Bronchial epithelial cell (primary cell): ENCODE results near the gene HCRTR1. TPM values are rescaled to one million over a fixed set of nuclear protein-coding genes. Genes with fewer than 3 reads are reported as not detected.

Experiments
- DNase-seq: peaks from one replicate; pipeline ENCODE4 v3.0.0-alpha.2; 2010; ENCODE audit warnings: low read depth
- FAIRE-seq: peaks from 2 replicates; lab custom pipeline; 2011; peaks lifted over from hg19 to GRCh38; lab: Jason Lieb, UNC
- H3K27me3 ChIP-seq: 2 replicates; pipeline ENCODE4 v1.5.1; 2011; ENCODE audit warnings: low read length; ENCODE audit not compliant: control insufficient read depth, insufficient read depth
- H3K36me3 ChIP-seq: 2 replicates; pipeline ENCODE4 v1.5.1; 2011; ENCODE audit warnings: low read length; ENCODE audit not compliant: control insufficient read depth, insufficient read depth
- H3K4me3 ChIP-seq: 2 replicates; pipeline ENCODE4 v1.5.1; 2011; ENCODE audit warnings: mild to moderate bottlenecking, low read depth, low read length, control low read depth
- total RNA-seq: library from RNA; depleted of rRNA; stranded (reverse); fragments of >200 nt; gene quantifications from 2 replicates; pipeline ENCODE4 v1.2.1, GENCODE V29; 2014
- TF ChIP-seq, protein P1 (sequence below): IDR thresholded peaks from 2 replicates; pipeline ENCODE4 v1.5.1; 2011; ENCODE audit warnings: mild to moderate bottlenecking, moderate library complexity, low read length, control low read depth, inconsistent platforms; ENCODE audit not compliant: insufficient read depth, severe bottlenecking

Gene HCRTR1
- total RNA-seq, 1 donor from 2014 or later = not detected

DNA sequence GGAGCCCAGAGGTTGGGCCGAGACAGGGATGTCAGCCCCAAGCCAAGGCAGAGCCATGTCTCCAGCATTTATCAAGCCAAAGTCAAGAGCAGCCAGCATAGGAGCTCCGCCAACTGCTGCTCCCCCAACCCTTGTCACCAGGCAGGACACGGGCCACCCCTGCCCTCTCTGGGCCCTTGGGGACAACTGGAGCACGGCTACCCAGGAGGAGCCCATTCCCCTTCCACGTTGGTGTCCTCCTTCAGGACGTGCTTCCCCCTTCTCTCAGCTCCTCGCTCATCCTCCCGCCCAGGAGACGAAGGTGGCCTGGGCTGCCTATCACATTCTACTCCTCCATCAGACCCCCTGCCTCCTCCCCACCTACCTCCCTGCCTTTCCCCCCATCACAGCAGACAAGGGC is 47.0 kb downstream of the HCRTR1 start:
- peaks cover 25% of the 10 kb centered on the region for H3K36me3 ChIP-seq
- no peaks in the 10 kb centered on the region for H3K27me3 ChIP-seq
- H3K4me3 ChIP-seq = no peak overlapping the region
- no peak for FAIRE-seq
- TF ChIP-seq, protein P1, sequence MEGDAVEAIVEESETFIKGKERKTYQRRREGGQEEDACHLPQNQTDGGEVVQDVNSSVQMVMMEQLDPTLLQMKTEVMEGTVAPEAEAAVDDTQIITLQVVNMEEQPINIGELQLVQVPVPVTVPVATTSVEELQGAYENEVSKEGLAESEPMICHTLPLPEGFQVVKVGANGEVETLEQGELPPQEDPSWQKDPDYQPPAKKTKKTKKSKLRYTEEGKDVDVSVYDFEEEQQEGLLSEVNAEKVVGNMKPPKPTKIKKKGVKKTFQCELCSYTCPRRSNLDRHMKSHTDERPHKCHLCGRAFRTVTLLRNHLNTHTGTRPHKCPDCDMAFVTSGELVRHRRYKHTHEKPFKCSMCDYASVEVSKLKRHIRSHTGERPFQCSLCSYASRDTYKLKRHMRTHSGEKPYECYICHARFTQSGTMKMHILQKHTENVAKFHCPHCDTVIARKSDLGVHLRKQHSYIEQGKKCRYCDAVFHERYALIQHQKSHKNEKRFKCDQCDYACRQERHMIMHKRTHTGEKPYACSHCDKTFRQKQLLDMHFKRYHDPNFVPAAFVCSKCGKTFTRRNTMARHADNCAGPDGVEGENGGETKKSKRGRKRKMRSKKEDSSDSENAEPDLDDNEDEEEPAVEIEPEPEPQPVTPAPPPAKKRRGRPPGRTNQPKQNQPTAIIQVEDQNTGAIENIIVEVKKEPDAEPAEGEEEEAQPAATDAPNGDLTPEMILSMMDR = no peak
- DNase-seq = no peak

DNA sequence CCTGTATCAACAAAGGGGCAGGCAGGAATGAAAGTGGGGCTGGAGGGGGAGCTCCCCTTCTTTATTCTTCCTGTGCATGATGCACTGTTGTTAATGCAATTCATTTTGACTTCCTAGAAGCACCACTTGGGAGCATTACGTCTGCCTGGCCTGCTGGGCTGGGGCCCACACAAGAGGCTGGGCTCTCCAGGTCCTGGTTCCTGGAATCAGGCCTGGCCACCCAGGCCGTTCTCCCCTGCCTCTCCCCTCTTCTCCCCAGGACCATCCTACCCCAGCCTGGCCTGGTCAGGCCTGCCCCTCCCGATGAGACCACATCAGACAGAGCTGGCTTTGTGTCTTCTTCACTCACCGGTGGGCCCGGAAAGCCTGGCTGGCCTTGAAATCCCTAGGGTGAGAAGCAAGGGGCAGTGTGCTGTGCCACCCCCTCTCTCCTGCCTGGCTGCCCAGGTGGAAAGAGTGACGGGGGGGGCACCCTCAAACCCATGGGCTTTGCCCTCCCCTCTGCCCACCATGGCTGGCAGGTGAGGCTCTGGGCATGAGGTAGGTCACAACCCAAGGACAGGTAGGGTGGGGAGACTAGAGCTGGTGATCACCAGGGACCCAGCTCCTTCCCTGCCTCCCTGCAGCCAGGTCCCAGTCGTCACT is 47.9 kb downstream of the HCRTR1 start:
- DNase-seq = no peak
- no peaks in the 10 kb centered on the region for H3K27me3 ChIP-seq
- peaks cover 21% of the 10 kb centered on the region for H3K36me3 ChIP-seq
- peak; percentile 7 for FAIRE-seq
- no peak overlapping the region for H3K4me3 ChIP-seq
- TF ChIP-seq, protein P1 = no peak

DNA sequence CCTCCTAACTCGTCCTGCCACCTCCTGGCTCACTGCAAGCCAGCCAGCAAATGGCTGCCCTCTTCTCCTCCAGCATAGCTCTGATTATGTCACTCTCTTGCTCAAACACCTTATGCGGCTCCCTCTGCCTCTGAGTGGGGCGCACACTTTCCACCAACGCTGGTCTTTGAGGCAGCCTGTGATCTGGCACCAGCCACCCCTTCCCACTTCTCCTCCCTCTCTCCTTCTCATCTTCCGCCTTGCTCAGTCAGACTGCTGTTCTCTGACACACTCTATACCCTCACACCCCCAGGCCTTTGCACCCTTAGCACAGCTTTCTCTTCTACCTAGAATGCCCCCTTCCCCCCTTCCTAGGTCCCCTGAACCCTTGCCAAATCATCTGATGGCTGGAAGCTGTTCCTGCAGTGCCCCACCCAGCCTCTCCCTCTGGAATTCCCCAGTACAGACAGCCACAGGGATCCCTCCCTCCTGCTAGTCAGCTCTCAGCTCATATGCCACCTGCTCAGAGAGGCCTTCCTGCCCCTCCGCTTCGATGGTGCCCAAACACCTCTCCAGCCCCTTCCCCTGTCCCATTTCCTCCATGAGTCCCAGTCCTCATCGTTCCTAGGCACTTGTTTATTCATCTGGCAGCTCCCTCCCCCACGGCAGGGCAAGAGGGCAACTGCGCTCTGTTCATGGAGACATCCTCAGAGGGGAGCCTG is 48.9 kb downstream of the HCRTR1 start:
- no peak for FAIRE-seq
- Histone ChIP-seq H3K27me3 (no peaks in the 10 kb centered on the region), H3K36me3 (peaks cover 15% of the 10 kb centered on the region), H3K4me3 (no peak overlapping the region)
- DNase-seq = peak; percentile 75
- TF ChIP-seq, protein P1 = peak; percentile 23

DNA sequence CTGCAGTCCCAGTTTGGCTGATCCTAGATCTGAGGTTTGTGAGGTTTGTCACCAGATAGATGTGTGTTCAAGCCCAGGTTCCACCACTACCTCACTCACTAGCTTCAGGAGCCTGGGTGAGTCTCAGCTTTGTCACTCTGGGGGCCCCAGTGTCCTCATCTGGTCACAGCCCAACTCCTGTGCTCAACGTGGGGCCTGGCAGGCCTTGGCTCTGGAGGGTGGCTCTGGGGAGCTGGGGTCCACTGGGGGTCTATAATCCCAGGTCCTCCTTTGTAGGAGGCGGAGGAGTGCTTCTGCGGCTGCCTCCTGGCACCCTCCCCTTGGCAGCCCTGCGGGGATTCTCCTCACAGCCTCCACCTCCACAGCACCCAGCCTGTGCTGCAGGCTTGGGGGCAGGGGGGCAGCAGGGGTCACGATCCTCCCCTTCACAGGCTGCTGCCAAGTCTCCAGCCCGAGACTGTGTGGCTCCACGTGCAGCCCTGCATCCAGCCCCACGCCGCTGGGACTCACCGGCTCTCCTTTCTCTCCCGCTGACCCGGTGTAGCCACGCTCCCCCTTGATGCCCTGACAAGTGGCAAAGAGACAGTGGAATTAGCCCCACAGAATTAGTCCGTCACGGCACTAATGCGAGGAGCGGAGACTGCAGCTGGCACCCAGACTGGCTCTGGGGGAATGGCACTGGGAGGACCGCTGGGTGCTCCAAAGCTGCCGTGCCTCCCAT is 49.7 kb downstream of the HCRTR1 start:
- DNase-seq (no peak), FAIRE-seq (no peak)
- H3K36me3 ChIP-seq = peaks cover 15% of the 10 kb centered on the region
- no peaks in the 10 kb centered on the region for H3K27me3 ChIP-seq
- TF ChIP-seq, protein P1 = no peak
- H3K4me3 ChIP-seq = no peak overlapping the region

DNA sequence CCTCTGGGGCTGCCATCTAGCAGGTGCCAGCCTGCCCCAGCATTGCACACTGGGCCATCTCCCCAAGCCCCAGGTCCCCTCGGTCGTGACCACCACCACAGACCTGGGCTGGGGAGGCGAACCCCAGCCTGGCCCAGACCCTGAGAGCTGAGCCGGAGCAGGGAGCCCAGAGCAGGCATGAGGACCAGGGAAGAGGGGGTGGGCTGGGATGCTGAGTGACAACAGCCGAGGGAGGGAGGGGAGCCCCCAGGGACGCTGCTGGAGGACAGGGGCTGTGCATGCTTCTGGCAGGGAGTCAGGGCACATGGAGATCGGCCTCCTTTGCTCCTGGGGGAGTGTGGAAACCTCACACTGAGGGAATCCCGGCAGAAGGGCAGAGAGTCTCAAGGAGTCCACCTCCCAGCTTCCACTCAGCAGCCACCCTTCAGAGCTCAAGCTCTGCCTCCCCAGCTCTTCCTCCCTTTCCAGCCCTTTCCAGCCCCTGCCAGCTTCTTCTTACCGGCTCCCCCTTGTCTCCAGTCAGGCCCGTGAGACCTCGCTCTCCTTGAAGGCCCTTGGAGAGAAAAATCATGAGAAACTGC is 50.9 kb downstream of the HCRTR1 start:
- DNase-seq (no peak), FAIRE-seq (no peak)
- H3K36me3 ChIP-seq = peaks cover 15% of the 10 kb centered on the region
- TF ChIP-seq, protein P1 = no peak
- no peaks in the 10 kb centered on the region for H3K27me3 ChIP-seq
- H3K4me3 ChIP-seq = no peak overlapping the region
